Gastrocnemius medialis (tissue), 4 donors: ENCODE data around the gene SLC12A6. TPM values are rescaled to one million over a fixed set of nuclear protein-coding genes. Genes with fewer than 3 reads are reported as not detected.

Experiments used
- ATAC-seq, 2 donors: fragments of 150-250 bp; one replicate each; pipeline ENCODE4 v1.9.1; 2016
- DNase-seq, 2 donors: peaks; one replicate each; pipeline ENCODE4 v3.0.0-alpha.2; 2019
- H3K27ac ChIP-seq, 4 donors: fragments of 200-600 bp; sonication (generic); 1 replicate in 1 of 4; 2 replicates in 3 of 4; pipeline ENCODE4 v1.5.1; 2016 to 2018; ENCODE audit warnings: mild to moderate bottlenecking in 2 of 4, moderate library complexity in 1 of 4
- H3K27me3 ChIP-seq, 3 donors: fragments of 200-600 bp; sonication (generic) in 2 of 3; 1 replicate in 1 of 3; 2 replicates in 2 of 3; pipeline versions ENCODE4 v1.5.1 to v1.6.0; 2016 to 2019; ENCODE audit warnings: mild to moderate bottlenecking in 1 of 3, moderate library complexity in 1 of 3
- H3K36me3 ChIP-seq, 2 donors: fragments of 200-600 bp; sonication (generic) in 1 of 2; one replicate each; pipeline ENCODE4 v1.5.1; 2017 to 2018
- H3K4me1 ChIP-seq, 2 donors: fragments of 200-600 bp; sonication (generic) in 1 of 2; one replicate each; pipeline ENCODE4 v1.5.1; 2016 to 2017; ENCODE audit warnings: mild to moderate bottlenecking in 2 of 2
- H3K4me3 ChIP-seq, 4 donors: fragments of 200-600 bp; sonication (generic) in 3 of 4; 1 replicate in 1 of 4; 2 replicates in 3 of 4; pipeline ENCODE4 v1.5.1; 2016 to 2019; ENCODE audit warnings: mild to moderate bottlenecking in 2 of 4
- H3K9me3 ChIP-seq, 3 donors: fragments of 200-600 bp; sonication (generic) in 2 of 3; 1 replicate in 1 of 3; 2 replicates in 2 of 3; pipeline ENCODE4 v1.5.1; 2016 to 2019
- CTCF ChIP-seq, 5 experiments: fragments of 450-650 bp in 3 of 5; fragments of 200-600 bp in 2 of 5; sonication (generic) in 2 of 5; IDR thresholded peaks in 4 of 5; conservative IDR thresholded peaks in 1 of 5; 1 replicate in 4 of 5; 2 replicates in 1 of 5; pipeline ENCODE4 v1.5.1; 2016 to 2019; ENCODE audit warnings: antibody characterized with exemption in 5 of 5, mild to moderate bottlenecking in 3 of 5, moderate library complexity in 3 of 5
- POLR2A ChIP-seq, 2 donors: fragments of 450-650 bp; IDR thresholded peaks; one replicate each; pipeline ENCODE4 v1.6.1; 2017; ENCODE audit warnings: antibody characterized with exemption in 2 of 2, mild to moderate bottlenecking in 2 of 2, moderate library complexity in 2 of 2
- in situ Hi-C, 4 donors: fragments of 200-750 bp; cut with MboI; loops; one replicate each; pipeline versions ENCODE4 v1.15.0 to v1.8.0; 2017; ENCODE audit warnings: low sequenced_read_pairs in 4 of 4
- intact Hi-C: fragments of 100-400 bp; cut with DNase I; formaldehyde crosslinking; loops from one replicate; pipeline ENCODE4 v1.15.1; 2023; ENCODE audit warnings: low total_unique reads
- total RNA-seq, 4 donors: library from RNA; depleted of rRNA; stranded (reverse); fragments of >200 nt; gene quantifications; one replicate each; pipeline versions ENCODE4 v1.1.0 to v1.2.3, GENCODE V29; 2016

The SLC12A6 gene
- total RNA-seq, 4 donors from 2014 or later: 17.3 to 25.4 (median 19.5) TPM

- H3K9me3 ChIP-seq: no peaks in the 10 kb centered on the region
- DNase-seq: no peak
- in situ Hi-C loops: loop anchor here in 1 of 4 donors (10.0 kb wide), 1 partner anchor 84 kb away; no protein-coding TSS in a partner anchor
Observed at GRCh38 chr15:34329006-34329405, 8.6 kb downstream of the SLC12A6 start.

GRCh38 chr15:34327906-34328305 lies 9.7 kb downstream of the SLC12A6 start:
- DNase-seq (no peak), ATAC-seq (no peak)
- peaks cover 13 to 21% of the 10 kb centered on the region in 2 donors for H3K4me1 ChIP-seq
- no peak overlapping the region for H3K27ac ChIP-seq
- H3K27me3 ChIP-seq: no peaks in the 10 kb centered on the region
- intact Hi-C loops (no loop called here), in situ Hi-C loops (loop anchor here in 1 of 4 donors (10.0 kb wide), 1 partner anchor 83 kb away; no protein-coding TSS in a partner anchor)
- TF ChIP-seq POLR2A (IDR thresholded peaks at IDR 0.05): no peak
- no peak for TF ChIP-seq CTCF (IDR thresholded peaks at IDR 0.05 in 4 of 5, conservative IDR thresholded peaks at IDR 0.05 in 1 of 5)
- no peak overlapping the region for H3K4me3 ChIP-seq
- no peaks in the 10 kb centered on the region for H3K36me3 ChIP-seq
- no peaks in the 10 kb centered on the region for H3K9me3 ChIP-seq

More at GRCh38 chr15:34329006-34329405, 8.6 kb downstream of the SLC12A6 start:
- TF ChIP-seq POLR2A (IDR thresholded peaks at IDR 0.05) (no peak), CTCF (IDR thresholded peaks at IDR 0.05 in 4 of 5, conservative IDR thresholded peaks at IDR 0.05 in 1 of 5) (no peak)
- Histone ChIP-seq H3K36me3 (no peaks in the 10 kb centered on the region), H3K27ac (no peak overlapping the region), H3K4me1 (peaks cover 15 to 19% of the 10 kb centered on the region in 2 donors), H3K27me3 (no peaks in the 10 kb centered on the region), H3K4me3 (no peak overlapping the region)
- no peak for ATAC-seq
- intact Hi-C loops: no loop called here

- no peak for TF ChIP-seq CTCF (IDR thresholded peaks at IDR 0.05 in 4 of 5, conservative IDR thresholded peaks at IDR 0.05 in 1 of 5)
- TF ChIP-seq POLR2A (IDR thresholded peaks at IDR 0.05): no peak
- DNase-seq (no peak), ATAC-seq (no peak)
- no peaks in the 10 kb centered on the region for H3K27me3 ChIP-seq
- H3K4me1 ChIP-seq: peaks cover 13 to 21% of the 10 kb centered on the region in 2 donors
- no peaks in the 10 kb centered on the region for H3K36me3 ChIP-seq
- intact Hi-C loops: no loop called here
- no peak overlapping the region for H3K4me3 ChIP-seq
- H3K9me3 ChIP-seq: no peaks in the 10 kb centered on the region
- in situ Hi-C loops: loop anchor here in 1 of 4 donors (10.0 kb wide), 1 partner anchor 81 kb away; no protein-coding TSS in a partner anchor
- no peak overlapping the region for H3K27ac ChIP-seq
Observed at GRCh38 chr15:34325368-34325767, 12.2 kb downstream of the SLC12A6 start.

- in situ Hi-C loops (loop anchor here in 1 of 4 donors (10.0 kb wide), 1 partner anchor 80 kb away; no protein-coding TSS in a partner anchor), intact Hi-C loops (no loop called here)
- Histone ChIP-seq H3K4me1 (peaks cover 13 to 21% of the 10 kb centered on the region in 2 donors), H3K36me3 (no peaks in the 10 kb centered on the region), H3K9me3 (no peaks in the 10 kb centered on the region), H3K27me3 (no peaks in the 10 kb centered on the region), H3K27ac (no peak overlapping the region), H3K4me3 (no peak overlapping the region)
- ATAC-seq: no peak
- TF ChIP-seq CTCF (IDR thresholded peaks at IDR 0.05 in 4 of 5, conservative IDR thresholded peaks at IDR 0.05 in 1 of 5) (no peak), POLR2A (IDR thresholded peaks at IDR 0.05) (no peak)
- no peak for DNase-seq
Observed at GRCh38 chr15:34324933-34325332, 12.6 kb downstream of the SLC12A6 start.

- in situ Hi-C loops: loop anchor here in 1 of 4 donors (10.0 kb wide), 1 partner anchor 78 kb away; no protein-coding TSS in a partner anchor
- H3K36me3 ChIP-seq: no peaks in the 10 kb centered on the region
- no peak for ATAC-seq
- no peaks in the 10 kb centered on the region for H3K9me3 ChIP-seq
- no peak overlapping the region for H3K27ac ChIP-seq
- intact Hi-C loops: no loop called here
- H3K27me3 ChIP-seq: no peaks in the 10 kb centered on the region
- H3K4me3 ChIP-seq: no peak overlapping the region
- TF ChIP-seq CTCF (IDR thresholded peaks at IDR 0.05 in 4 of 5, conservative IDR thresholded peaks at IDR 0.05 in 1 of 5) (no peak), POLR2A (IDR thresholded peaks at IDR 0.05) (no peak)
- peaks cover 19 to 21% of the 10 kb centered on the region in 2 donors for H3K4me1 ChIP-seq
- no peak for DNase-seq
Observed at GRCh38 chr15:34323217-34323616, 14.4 kb downstream of the SLC12A6 start.
